Smooth muscle cell (in vitro differentiated cells): Measurements from ENCODE around the gene THSD7A. TPM values are rescaled to one million over a fixed set of nuclear protein-coding genes. Genes with fewer than 3 reads are reported as not detected.

Experiments used
- DNase-seq: peaks from one replicate; lab custom pipeline; 2025; ENCODE audit not compliant: unreplicated experiment; lab: John Stamatoyannopoulos, UW
- H2AFZ ChIP-seq: fragments of 200-600 bp; sonication (generic); 2 replicates; pipeline ENCODE4 v1.6.0; 2016; ENCODE audit warnings: antibody characterized with exemption, low read depth, mild to moderate bottlenecking
- H3F3A ChIP-seq: fragments of 200-600 bp; sonication (generic); 2 replicates; pipeline ENCODE4 v1.6.0; 2017; ENCODE audit warnings: antibody characterized with exemption, low read depth
- H3K27ac ChIP-seq: fragments of 200-600 bp; sonication (generic); 2 replicates; pipeline ENCODE4 v1.5.1; 2016; ENCODE audit warnings: low read depth, mild to moderate bottlenecking
- H3K27me3 ChIP-seq: fragments of 200-600 bp; sonication (generic); 2 replicates; pipeline ENCODE4 v1.6.1; 2016; ENCODE audit warnings: low read depth, mild to moderate bottlenecking
- H3K36me3 ChIP-seq: fragments of 200-600 bp; sonication (generic); 2 replicates; pipeline ENCODE4 v1.5.1; 2016; ENCODE audit warnings: low read depth
- H3K4me1 ChIP-seq: fragments of 200-600 bp; sonication (generic); 2 replicates; pipeline ENCODE4 v1.5.1; 2016; ENCODE audit warnings: low read depth
- H3K4me2 ChIP-seq: fragments of 200-600 bp; sonication (generic); 2 replicates; pipeline ENCODE4 v1.6.0; 2016; ENCODE audit warnings: mild to moderate bottlenecking
- H3K4me3 ChIP-seq: fragments of 200-600 bp; sonication (generic); 2 replicates; pipeline ENCODE4 v1.5.1; 2016; ENCODE audit warnings: mild to moderate bottlenecking
- H3K79me2 ChIP-seq: fragments of 200-600 bp; sonication (generic); 2 replicates; pipeline ENCODE4 v1.6.0; 2016; ENCODE audit warnings: low read depth, mild to moderate bottlenecking
- H3K9ac ChIP-seq: fragments of 200-600 bp; sonication (generic); 2 replicates; pipeline ENCODE4 v1.6.0; 2016; ENCODE audit warnings: low read depth
- H3K9me3 ChIP-seq: fragments of 200-600 bp; sonication (generic); replicated peaks from 2 replicates; pipeline ENCODE4 v1.5.1; 2016; ENCODE audit warnings: low read depth
- H4K20me1 ChIP-seq: fragments of 200-600 bp; sonication (generic); 2 replicates; pipeline ENCODE4 v1.6.0; 2016; ENCODE audit warnings: low read depth
- CTCF ChIP-seq: fragments of 200-600 bp; sonication (generic); IDR thresholded peaks from 2 replicates; pipeline ENCODE4 v1.5.1; 2017; ENCODE audit warnings: borderline replicate concordance, mild to moderate bottlenecking, antibody characterized with exemption; ENCODE audit not compliant: insufficient read depth, poor library complexity, severe bottlenecking
- WGBS: methylation state at CpG from one replicate; pipeline ENCODE4 v1.1.7; 2016; ENCODE audit warnings: low lambda C conversion rate; 5-methylcytosine and 5-hydroxymethylcytosine counted together
- polyA plus RNA-seq: library from polyadenylated mRNA; unstranded; fragments of >200 nt; fragmentation: Nextera tagmentation; extraction: Ambion mirVana; gene quantifications from 2 replicates; pipeline ENCODE4 v1.2.1, GENCODE V29; 2016
- total RNA-seq: library from RNA; depleted of rRNA; stranded (reverse); fragments of >200 nt; gene quantifications from 2 replicates; pipeline ENCODE4 v1.2.3, GENCODE V29; 2014

THSD7A gene
- total and polyA plus RNA-seq, 2 experiments from 2014 or later: 1.7 to 2.7 TPM

GRCh38 chr7:11865671-11866070 is 33.7 kb upstream of the THSD7A start:
- H3K36me3 ChIP-seq: no peaks in the 10 kb centered on the region
- no peak overlapping the region for H3K27ac ChIP-seq
- no peak overlapping the region for H3K9ac ChIP-seq
- no peak for DNase-seq
- no peaks in the 10 kb centered on the region for H3K27me3 ChIP-seq
- H3F3A ChIP-seq: no peaks in the 10 kb centered on the region
- no peak overlapping the region for H3K4me3 ChIP-seq
- H3K79me2 ChIP-seq: no peaks in the 10 kb centered on the region
- 82% methylated on average over 2 of the region's 2 CpGs for WGBS
- no peaks in the 10 kb centered on the region for H3K4me1 ChIP-seq
- no peak for TF ChIP-seq CTCF
- H3K4me2 ChIP-seq: no peak overlapping the region
- H4K20me1 ChIP-seq: no peaks in the 10 kb centered on the region
- H2AFZ ChIP-seq: no peak overlapping the region
- H3K9me3 ChIP-seq: no peaks in the 10 kb centered on the region

- Histone ChIP-seq H3K9ac (no peak overlapping the region), H3K36me3 (no peaks in the 10 kb centered on the region), H3F3A (no peaks in the 10 kb centered on the region), H2AFZ (no peak overlapping the region), H3K4me1 (no peaks in the 10 kb centered on the region), H3K4me3 (no peak overlapping the region), H3K27me3 (no peaks in the 10 kb centered on the region), H3K4me2 (no peak overlapping the region), H3K79me2 (no peaks in the 10 kb centered on the region), H4K20me1 (no peaks in the 10 kb centered on the region), H3K9me3 (no peaks in the 10 kb centered on the region), H3K27ac (no peak overlapping the region)
- 88% methylated on average over 6 of the region's 6 CpGs for WGBS
- no peak for DNase-seq
- no peak for TF ChIP-seq CTCF
Measured at GRCh38 chr7:11858622-11859302, 26.8 kb upstream of the THSD7A start.

DNA sequence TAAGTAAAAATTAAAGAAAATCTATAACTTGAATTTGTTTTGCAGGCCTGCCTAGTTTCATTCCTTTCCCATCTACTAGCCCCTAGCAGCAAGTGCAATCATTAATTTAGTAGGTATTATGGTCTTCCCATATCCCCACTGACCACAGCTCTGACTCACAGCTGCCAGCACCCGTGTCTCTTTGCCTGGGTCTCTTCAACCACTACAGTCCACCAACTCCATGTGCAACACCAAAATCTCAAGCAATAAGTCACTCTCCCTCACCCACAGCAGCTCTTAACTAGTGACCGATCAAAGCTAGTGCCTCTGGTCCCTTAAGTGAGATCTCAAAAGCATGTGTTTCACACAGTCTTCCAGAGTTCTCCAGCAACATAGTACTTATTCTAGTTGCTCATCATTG is 26.0 kb upstream of the THSD7A start:
- no peak overlapping the region for H3K4me2 ChIP-seq
- no peak overlapping the region for H2AFZ ChIP-seq
- H3K4me1 ChIP-seq: no peaks in the 10 kb centered on the region
- H3K36me3 ChIP-seq: no peaks in the 10 kb centered on the region
- no peaks in the 10 kb centered on the region for H3K9me3 ChIP-seq
- H3K4me3 ChIP-seq: no peak overlapping the region
- no peaks in the 10 kb centered on the region for H3K79me2 ChIP-seq
- no peak overlapping the region for H3K27ac ChIP-seq
- H3K27me3 ChIP-seq: no peaks in the 10 kb centered on the region
- no peak for TF ChIP-seq CTCF
- no peak overlapping the region for H3K9ac ChIP-seq
- H4K20me1 ChIP-seq: no peaks in the 10 kb centered on the region
- 77% methylated on average over 2 of the region's 2 CpGs for WGBS
- DNase-seq: no peak
- H3F3A ChIP-seq: no peaks in the 10 kb centered on the region

DNA sequence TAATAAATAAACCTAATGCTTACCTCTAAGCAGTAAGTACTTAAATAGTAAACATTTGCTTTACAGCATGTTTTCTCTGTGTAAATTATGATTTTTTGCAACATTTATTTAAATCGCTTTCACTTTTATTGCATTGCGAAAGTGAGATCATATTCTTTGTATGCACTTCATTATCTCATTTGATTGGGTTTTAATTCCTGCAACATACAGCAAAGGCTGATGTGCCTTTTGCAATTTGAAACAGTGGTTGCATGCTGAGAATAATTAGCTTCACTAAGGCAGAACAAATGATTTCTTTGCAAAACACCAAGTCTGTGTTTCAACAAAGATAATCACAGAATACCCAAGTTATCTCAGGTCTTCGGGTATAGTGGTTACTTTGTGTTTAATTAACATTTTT is 16.3 kb upstream of the THSD7A start:
- Histone ChIP-seq H3K4me1 (no peaks in the 10 kb centered on the region), H3K79me2 (no peaks in the 10 kb centered on the region), H3K36me3 (peaks cover 5% of the 10 kb centered on the region), H4K20me1 (no peaks in the 10 kb centered on the region), H3K27me3 (peaks cover 4% of the 10 kb centered on the region), H3K9me3 (peaks cover 5% of the 10 kb centered on the region), H3F3A (no peaks in the 10 kb centered on the region), H3K4me3 (no peak overlapping the region), H3K27ac (no peak overlapping the region), H3K9ac (no peak overlapping the region), H2AFZ (no peak overlapping the region), H3K4me2 (no peak overlapping the region)
- 91% methylated on average over 3 of the region's 3 CpGs for WGBS
- TF ChIP-seq CTCF: no peak
- DNase-seq: no peak
